ENCODE data around the gene NUB1.

NUB1 gene

DNA sequence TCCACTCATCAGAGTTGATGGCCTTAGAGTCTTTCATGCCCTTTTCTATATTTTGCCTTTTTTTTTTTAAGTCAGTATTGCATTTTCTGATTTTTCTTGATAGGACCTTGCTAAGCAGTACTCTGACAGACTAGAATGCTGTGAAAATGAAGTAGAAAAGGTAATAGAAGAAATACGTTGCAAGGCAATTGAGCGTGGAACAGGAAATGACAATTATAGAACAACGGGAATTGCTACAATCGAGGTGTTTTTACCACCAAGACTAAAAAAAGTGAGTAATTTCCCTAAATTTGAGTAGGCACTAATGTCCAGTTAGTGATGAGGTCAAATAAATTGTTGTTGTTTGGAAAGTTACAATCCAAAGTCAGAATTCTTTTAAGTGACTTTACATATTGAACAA is 7.4 kb downstream of the NUB1 start:
- no peak for DNase-seq

- DNase-seq: no peak
Measured at GRCh38 chr7:151349507-151349853, 7.9 kb downstream of the NUB1 start.

DNA sequence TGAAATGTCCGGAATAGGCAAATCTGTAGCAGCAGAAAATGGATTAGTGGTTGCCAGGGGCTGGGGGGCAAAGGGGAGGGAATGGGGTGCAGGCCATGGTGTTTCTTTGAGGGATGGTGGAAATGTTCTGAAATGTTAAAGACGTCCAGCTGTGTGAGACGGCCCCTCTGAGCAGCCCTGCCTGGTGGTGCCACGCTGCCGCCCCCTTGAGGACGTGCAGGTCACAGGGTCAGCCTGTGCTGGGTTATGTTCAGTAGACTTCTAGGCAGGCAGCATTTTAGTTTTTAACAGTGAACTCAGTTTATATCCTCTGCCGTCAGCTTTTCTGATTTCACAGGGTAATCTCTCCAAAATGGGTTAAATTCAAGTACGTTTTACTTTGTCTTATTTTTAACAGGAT is 9.4 kb downstream of the NUB1 start:
- peak in 1 of 2 experiments; percentile 4 for DNase-seq

- DNase-seq: no peak
Measured at GRCh38 chr7:151351967-151352366, 10.4 kb downstream of the NUB1 start.

DNA sequence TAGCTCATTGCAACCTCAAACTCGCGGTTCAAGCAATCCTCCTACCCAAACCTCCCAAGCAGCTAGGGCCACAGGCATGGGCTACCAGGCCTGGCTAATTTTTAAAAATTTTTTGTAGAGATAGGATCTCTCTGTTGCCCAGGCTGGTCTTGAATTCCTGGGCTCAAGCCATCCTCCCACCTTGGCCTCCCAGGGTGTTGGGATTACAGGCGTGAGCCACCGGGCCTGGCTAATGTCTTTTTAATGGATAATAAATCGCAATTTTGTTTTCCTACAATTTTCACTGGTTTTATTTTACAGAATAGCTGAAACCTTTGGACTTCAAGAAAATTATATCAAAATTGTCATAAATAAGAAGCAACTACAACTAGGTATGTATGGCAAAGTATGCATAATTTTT is 10.9 kb downstream of the NUB1 start:
- no peak for DNase-seq

DNA sequence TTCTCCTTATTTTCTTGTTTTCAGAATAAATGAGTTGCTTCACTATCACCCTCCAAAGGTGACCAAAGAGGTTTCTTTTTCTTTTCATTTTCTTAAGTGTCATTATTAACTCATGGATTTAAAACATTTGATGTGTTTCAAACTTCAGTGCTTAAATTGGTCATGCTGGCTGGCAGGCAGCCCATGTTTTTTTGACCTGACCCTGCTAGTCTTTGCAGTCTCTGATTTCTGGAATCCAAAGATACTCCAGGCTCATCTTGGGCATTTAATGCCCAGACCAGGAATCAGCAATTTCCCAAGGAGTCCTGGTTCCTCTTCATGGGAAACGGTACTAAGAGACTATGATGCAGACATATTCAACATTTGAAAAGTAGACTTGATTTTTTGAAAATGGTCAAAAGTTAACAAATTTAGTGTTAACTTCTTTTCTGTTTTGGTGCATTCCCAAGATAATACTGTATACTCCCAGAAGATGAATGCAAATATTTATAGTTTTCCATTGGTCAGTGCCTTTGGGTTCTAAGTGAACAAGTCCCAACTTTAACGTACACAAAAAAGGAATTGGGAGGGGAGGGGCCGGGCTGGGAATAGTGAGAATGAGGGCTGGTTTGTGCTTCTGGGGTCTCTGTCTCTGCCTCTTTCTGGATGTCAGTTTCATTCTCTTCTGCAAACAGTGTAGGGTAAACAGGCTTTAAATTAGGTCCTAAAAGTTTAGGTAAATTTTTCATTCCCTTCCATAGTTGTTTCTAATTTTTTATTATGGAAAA is 19.8 kb downstream of the NUB1 start:
- DNase-seq: no peak

DNA sequence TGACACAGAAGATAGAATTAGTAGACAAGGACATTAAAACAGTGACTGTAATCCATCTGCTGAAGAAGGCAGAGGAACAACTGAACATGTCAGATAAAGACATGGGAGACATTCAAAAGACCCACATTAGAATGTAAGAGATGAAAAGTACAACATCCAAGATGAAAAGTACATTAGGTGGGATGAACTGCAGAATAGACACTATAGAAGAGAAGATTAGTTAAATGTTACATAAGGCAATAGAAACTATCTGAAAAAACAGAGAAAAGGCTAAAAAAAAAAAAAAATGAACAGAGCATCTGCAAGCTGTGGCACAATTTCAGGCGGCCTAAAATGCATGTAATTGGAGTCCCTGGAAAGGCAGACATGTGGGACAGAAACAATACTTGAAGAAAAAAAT is 21.6 kb downstream of the NUB1 start:
- no peak for DNase-seq

DNA sequence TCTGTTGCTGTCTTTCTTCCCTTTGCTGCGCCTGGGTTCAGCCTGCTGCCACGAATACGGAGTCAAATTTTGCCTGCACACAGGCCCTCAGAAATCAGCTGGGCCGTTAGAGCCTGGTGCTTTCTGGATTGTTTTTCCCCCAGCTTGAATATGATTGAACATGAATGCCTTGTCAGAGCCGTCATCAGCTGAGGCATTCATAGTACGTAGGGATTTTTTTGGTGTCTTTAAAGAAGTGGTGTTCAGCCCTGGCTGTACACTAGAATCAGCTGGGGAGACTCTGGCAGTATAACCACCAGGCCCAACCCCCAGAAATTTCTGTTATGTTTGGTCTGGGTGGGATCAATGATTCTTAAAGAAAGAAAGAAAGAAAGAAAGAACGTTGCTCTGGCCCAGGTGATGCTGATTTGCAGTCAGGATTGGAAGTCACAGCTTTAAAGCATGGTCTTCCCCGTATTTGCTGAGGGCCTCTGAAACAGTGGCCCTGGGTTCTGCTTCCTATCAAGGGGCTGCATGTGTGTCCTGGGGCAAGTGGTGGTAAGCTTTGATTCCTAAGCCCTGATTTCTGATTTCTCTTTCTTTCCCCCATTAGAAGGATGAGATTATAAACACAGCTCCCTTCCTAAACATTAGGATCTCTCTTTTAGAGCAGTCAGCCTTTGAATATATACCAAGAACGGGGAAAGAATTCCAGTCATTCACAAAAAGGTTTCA is 24.7 kb downstream of the NUB1 start:
- DNase-seq: no peak

DNA sequence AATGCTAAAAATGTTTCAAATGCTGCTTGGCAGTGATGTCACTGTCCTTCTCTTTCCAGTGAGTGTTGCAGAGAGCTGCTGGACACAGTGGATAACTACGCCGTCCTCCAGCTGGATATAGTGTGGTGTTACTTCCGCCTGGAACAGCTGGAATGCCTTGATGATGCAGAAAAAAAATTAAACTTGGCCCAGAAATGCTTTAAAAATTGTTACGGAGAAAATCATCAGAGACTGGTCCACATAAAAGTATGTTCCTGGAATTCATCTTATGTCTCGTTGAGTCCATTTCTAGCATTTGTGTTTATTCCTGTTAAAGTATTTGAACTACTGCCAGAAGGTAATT is 25.2 kb downstream of the NUB1 start:
- DNase-seq: no peak

DNA sequence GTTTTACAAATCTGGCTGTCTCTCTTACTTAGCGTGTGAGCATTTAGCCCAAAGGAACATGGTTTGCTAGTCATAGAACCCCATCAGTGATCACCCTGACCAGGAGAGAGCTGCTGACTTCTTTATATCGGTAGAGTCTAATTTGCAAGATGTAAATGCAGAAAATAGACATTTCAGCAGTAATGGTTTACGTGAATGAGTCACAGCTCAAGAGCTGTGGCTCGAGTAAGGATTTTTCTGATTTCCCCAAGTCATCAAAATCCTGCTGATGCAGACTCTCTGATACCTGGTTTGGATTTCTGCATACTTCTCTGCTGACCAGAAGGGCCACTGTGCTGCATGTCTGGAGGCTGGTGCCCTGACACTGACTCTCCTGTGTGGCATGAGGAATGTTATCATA is 25.7 kb downstream of the NUB1 start:
- no peak for DNase-seq

DNA sequence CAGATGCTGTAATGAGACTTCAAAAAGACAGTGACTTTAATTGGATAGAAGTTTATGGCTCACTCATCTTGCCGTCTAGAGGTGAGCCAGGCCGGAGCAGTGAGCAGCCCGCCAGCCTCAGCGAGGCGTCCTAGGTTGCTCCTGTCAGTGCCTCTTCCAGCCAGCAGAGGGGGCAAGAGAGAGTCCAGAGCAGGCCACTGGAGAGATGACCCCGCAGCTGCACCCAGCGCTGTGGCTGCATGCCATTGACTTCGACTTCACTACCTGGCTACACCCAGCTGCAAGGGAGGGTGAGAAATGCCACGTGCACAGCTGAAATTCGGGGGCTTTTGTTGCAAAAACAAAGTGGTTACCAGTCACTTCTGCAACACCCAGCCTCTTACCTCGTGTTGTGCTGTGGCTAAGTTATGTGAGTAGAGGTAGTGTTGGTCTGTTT is 26.5 kb downstream of the NUB1 start:
- DNase-seq: peak; percentile 67 to 74

GRCh38 chr7:151371266-151371665 is 29.7 kb downstream of the NUB1 start:
- DNase-seq: no peak

GRCh38 chr7:151372612-151373265 is 31.1 kb downstream of the NUB1 start:
- DNase-seq: no peak

DNA sequence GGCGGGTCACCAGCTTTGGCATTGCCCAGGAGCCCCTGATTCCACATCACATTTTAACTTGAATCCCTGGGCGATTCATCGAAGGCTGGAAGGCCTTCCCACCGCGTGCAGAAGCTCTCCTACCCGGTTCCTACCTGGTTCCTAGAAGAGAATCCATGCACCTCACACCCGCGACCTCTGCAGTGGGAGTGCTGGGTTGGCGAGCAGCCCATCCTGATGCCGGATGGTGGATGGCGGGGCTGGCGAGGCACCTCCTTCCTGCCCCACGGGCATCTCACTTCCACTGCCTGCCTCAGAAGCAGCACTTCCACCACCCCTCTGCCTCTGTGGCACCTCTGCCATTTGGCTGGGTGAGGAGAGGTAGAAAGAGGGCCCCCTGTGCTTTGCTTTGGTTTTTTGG is 32.0 kb downstream of the NUB1 start:
- no peak for DNase-seq

DNA sequence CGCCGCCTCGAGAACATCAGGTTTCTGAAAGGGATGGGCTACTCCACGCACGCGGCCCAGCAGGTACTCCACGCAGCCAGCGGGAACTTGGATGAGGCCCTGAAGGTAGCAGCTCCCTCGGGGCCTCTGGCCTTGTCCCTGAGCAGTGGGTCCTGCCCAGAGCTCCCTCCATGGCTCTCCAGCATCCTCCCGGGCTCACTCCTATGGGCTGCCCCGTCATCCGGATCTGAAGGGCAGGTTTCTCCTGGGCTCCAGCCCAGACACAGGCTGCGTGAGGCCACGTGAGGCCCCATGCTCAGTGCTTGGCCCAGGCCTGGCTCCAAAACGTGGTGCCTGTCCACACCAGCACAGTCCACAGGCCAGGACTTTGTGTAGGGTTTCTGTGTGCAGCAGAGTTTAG is 32.5 kb downstream of the NUB1 start:
- DNase-seq: no peak

DNA sequence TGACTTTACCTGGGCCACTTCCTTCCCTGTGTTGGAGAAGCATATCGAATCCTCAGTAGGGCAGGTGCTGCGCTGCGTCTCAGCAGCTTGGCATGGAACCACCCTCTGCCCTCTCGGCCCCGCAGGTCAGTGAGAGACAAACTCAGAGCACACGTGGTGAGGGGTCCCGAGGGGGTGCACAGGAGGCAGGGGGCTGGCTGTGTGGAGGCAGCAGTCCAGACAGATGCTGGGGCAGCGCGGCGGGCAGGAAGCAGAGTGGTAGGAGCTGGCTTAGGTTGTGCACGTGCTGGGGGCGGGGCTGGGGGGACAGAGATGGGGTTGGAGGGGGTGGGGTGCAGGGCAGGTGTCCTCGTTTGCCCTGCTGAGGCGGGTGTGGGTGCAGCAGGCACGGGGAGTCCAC is 33.1 kb downstream of the NUB1 start:
- no peak for DNase-seq

- DNase-seq: no peak
Measured at GRCh38 chr7:151375530-151376217, 34.1 kb downstream of the NUB1 start.

- no peak for DNase-seq
Measured at GRCh38 chr7:151376218-151376902, 34.7 kb downstream of the NUB1 start.

GRCh38 chr7:151377406-151377805 is 35.8 kb downstream of the NUB1 start:
- no peak for DNase-seq

GRCh38 chr7:151378011-151378410 is 36.4 kb downstream of the NUB1 start:
- no peak for DNase-seq

GRCh38 chr7:151378496-151379192 is 37.0 kb downstream of the NUB1 start:
- DNase-seq: no peak

DNA sequence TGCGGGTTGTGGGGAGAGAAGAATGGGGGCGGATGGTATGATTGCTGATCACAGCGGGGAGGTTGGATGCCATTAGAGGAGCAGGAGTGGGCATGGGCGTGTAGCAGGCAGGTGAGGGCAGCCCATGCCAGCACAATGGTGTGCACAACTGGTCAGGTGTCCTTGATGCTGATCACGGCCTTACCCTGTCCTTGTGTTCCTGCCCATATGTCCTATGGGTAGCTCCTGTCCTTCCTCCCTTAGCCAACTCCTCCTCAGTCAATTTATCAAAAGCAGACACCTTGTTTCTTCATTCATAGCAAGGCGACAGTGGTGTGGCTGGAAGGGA is 37.5 kb downstream of the NUB1 start:
- DNase-seq: no peak

All from SHP77 (cell line).